ENCODE data around the gene COPE. TPM values are rescaled to one million over a fixed set of nuclear protein-coding genes. Genes with fewer than 3 reads are reported as not detected.
A peak's percentile ranks its signal among the peaks of the same experiment; 100 is the strongest.

Gene COPE
- total and polyA plus RNA-seq, 8 donors, result 81.1 to 226 (median 103) TPM

DNA sequence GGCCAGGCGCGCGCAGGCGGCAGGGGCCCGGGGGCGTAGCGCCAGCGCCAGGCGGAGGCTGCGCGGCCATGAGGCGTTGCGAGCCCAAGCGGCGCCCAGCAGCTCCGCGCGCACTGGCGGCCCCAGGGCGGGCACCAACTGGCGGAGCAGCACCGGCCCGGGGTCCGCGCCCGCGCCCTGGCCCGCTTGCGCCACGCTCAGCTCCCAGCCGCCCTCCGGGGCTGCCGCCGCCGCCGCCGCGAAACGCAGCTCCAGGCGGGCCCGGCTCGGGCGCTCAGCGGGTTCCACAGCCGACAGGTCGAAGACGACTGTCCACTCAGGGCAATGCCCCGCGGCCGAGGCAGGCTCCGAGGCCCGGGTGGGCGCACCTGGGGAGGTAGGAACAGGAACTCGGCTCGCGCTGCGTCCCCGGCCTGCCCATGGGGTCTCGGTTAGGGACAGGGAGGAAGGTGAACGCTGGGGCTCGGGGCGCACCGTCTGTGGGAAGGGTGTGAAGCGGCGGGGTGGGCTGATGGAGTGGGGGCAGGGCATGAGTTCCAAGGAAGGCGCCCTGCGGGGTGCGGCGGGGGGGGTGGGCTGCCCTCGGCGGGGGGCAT is 50.1 kb downstream of the COPE start:
- peaks cover 0 to 26% of the 10 kb centered on the region in 2 donors for H3K27me3 ChIP-seq
- TF ChIP-seq CTCF (IDR thresholded peaks at IDR 0.05), result no peak
- ATAC-seq (no peak), DNase-seq (peak in 2 of 4 donors; percentile 40 to 81)
- H3K27ac ChIP-seq, result no peak overlapping the region
- intact Hi-C loops (cut with DNase I), result no loop called here
- H3K4me1 ChIP-seq, result peaks cover 0 to 22% of the 10 kb centered on the region in 2 donors
- peaks cover 0 to 45% of the 10 kb centered on the region in 2 donors for H3K36me3 ChIP-seq
- no peak overlapping the region for H3K4me3 ChIP-seq
- no peaks in the 10 kb centered on the region for H3K9me3 ChIP-seq

DNA sequence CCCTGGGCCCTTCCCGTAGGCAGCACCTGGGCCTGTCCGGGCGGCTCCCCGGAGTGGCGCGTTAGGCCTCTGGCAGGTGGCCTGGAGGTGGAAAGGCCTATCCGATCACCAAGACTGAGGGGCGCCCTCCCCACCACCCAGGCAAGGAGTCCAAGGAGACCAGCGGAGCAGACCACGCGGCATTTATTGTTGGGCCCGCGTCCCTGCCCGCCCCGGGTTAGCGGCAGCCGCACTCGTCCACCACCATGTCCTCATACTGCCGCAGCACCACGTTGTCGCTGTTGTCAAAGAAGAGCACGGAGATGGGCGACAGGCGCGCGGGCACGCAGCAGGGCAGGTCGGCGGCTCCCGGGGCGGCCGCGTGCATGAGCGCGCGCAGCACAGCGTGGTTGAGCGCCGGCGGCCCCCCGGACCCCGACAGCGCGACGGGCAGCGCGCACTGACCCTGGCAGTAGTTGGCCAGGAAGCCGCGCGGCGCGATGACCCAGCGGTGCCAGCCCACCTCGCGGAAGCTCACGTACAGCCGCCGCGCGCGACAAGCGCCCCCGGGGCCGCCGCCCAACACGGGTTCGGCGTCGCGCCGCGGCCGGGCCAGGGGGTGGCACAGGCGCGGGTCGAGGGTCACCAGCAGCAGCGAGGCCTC is 50.7 kb downstream of the COPE start:
- peaks cover 0 to 26% of the 10 kb centered on the region in 2 donors for H3K27me3 ChIP-seq
- H3K4me3 ChIP-seq, result no peak overlapping the region
- H3K9me3 ChIP-seq, result no peaks in the 10 kb centered on the region
- intact Hi-C loops (cut with DNase I), result no loop called here
- peaks cover 0 to 22% of the 10 kb centered on the region in 2 donors for H3K4me1 ChIP-seq
- no peak overlapping the region for H3K27ac ChIP-seq
- TF ChIP-seq CTCF (IDR thresholded peaks at IDR 0.05), result no peak
- no peak for ATAC-seq
- H3K36me3 ChIP-seq, result peaks cover 0 to 51% of the 10 kb centered on the region in 2 donors
- peak in 1 of 4 donors; percentile 69 for DNase-seq

DNA sequence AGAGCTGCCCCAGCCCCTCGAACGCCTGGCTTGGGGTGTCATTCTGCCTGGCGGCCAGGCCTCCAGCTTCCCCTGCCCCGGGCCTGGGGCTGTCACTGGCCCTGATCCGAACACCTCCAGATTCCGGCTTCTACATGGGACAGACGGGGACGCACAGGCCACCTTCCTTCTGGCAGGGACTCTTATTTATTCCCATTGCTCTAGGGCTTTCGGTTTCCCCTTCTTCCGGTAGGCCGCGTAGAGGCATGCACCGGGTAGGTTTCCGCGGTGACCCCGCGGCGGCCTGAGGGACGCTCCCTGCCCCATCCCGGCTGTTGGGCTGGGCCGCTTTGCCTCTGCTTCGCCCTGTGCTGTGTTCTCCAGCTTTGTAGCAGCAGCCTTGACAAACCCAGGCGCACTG is 51.4 kb downstream of the COPE start:
- peak in 1 of 4 donors; percentile 54 for DNase-seq
- intact Hi-C loops (cut with DNase I), result no loop called here
- Histone ChIP-seq H3K9me3 (no peaks in the 10 kb centered on the region), H3K4me3 (no peak overlapping the region), H3K27ac (no peak overlapping the region), H3K27me3 (peaks cover 0 to 26% of the 10 kb centered on the region in 2 donors), H3K4me1 (peaks cover 0 to 22% of the 10 kb centered on the region in 2 donors), H3K36me3 (peaks cover 0 to 59% of the 10 kb centered on the region in 2 donors)
- ATAC-seq, result no peak
- no peak for TF ChIP-seq CTCF (IDR thresholded peaks at IDR 0.05)

GRCh38 chr19:18867199-18867598 is 52.0 kb downstream of the COPE start:
- intact Hi-C loops (cut with DNase I), result no loop called here
- peaks cover 0 to 26% of the 10 kb centered on the region in 2 donors for H3K27me3 ChIP-seq
- peaks cover 0 to 22% of the 10 kb centered on the region in 2 donors for H3K4me1 ChIP-seq
- no peaks in the 10 kb centered on the region for H3K9me3 ChIP-seq
- peak in 1 of 4 donors; percentile 64 for DNase-seq
- H3K27ac ChIP-seq, result no peak overlapping the region
- H3K4me3 ChIP-seq, result no peak overlapping the region
- H3K36me3 ChIP-seq, result peaks cover 0 to 64% of the 10 kb centered on the region in 2 donors
- no peak for TF ChIP-seq CTCF (IDR thresholded peaks at IDR 0.05)
- ATAC-seq, result no peak

DNA sequence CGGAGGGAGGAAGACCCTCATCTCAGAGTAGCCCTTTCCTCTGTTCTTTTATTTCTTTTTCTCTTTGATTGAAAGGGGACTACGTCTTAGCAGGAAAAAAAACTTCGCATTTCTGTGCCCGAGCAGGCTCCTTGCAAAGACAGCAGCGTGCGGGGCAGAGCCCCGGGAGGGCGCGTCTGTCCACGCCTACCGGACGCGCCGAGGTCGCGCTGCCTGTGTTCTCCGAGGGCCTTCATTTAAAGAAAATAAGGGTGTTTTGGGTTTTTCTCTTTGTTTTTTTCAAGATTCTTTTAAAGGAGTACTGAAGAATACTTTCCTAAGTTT is 52.4 kb downstream of the COPE start:
- TF ChIP-seq CTCF (IDR thresholded peaks at IDR 0.05), result peak; percentile 14 to 36
- no peak overlapping the region for H3K4me3 ChIP-seq
- H3K9me3 ChIP-seq, result no peaks in the 10 kb centered on the region
- peaks cover 0 to 26% of the 10 kb centered on the region in 2 donors for H3K27me3 ChIP-seq
- intact Hi-C loops (cut with DNase I), result no loop called here
- no peak overlapping the region for H3K27ac ChIP-seq
- peaks cover 0 to 69% of the 10 kb centered on the region in 2 donors for H3K36me3 ChIP-seq
- no peak for DNase-seq
- H3K4me1 ChIP-seq, result peaks cover 0 to 22% of the 10 kb centered on the region in 2 donors
- ATAC-seq, result no peak

Data from left lung (tissue), 10 donors.